ENCODE data around the gene ARMC2. TPM values are rescaled to one million over a fixed set of nuclear protein-coding genes. Genes with fewer than 3 reads are reported as not detected.

The ARMC2 gene
- polyA plus RNA-seq, 3 donors, result 1.7 to 7.4 (median 3.5) TPM

- no peak for DNase-seq
- H3K9me3 ChIP-seq (replicated peaks in 1 of 2; ENCODE audit: control insufficient read depth in 1 of 2, insufficient read depth in 1 of 2, low read length in 2 of 2), result no peaks in the 10 kb centered on the region
- no peaks in the 10 kb centered on the region for H3K36me3 Mint-ChIP-seq
- H3K36me3 ChIP-seq (replicated peaks in 1 of 2; ENCODE audit: control insufficient read depth in 1 of 2, insufficient read depth in 2 of 2, low read length in 2 of 2), result no peaks in the 10 kb centered on the region
- H3K9ac ChIP-seq (ENCODE audit: insufficient read depth, low read length, poor library complexity, severe bottlenecking), result no peak overlapping the region
- H3K27ac ChIP-seq (ENCODE audit: low read depth in 1 of 2, low read length in 2 of 2), result no peak overlapping the region
- H3K4me3 ChIP-seq (replicated peaks in 1 of 3; ENCODE audit: low read depth in 2 of 3, low read length in 3 of 3), result no peak overlapping the region
- peaks cover 0 to 2% (median 2%) of the 10 kb centered on the region in 3 donors for H3K27me3 Mint-ChIP-seq (ENCODE audit: low read depth in 3 of 3)
- H3K4me3 Mint-ChIP-seq, result no peak overlapping the region
- H3K4me1 ChIP-seq (ENCODE audit: control insufficient read depth in 1 of 2, insufficient read depth in 2 of 2, low read length in 2 of 2), result peaks cover 11 to 13% of the 10 kb centered on the region in 2 donors
- no peak for TF ChIP-seq CTCF (IDR thresholded peaks at IDR 0.05)
- peak overlapping the region in 1 of 7 donors; percentile 21 for H3K27ac Mint-ChIP-seq
- no peaks in the 10 kb centered on the region for H3K9me3 Mint-ChIP-seq
- H3K27me3 ChIP-seq (ENCODE audit: control insufficient read depth in 2 of 2, insufficient read depth in 2 of 2, low read length in 2 of 2), result no peaks in the 10 kb centered on the region
- H2AFZ ChIP-seq (ENCODE audit: insufficient read depth, low read depth, low read length, poor library complexity, severe bottlenecking), result peak overlapping the region; percentile 19
- peaks cover 32% of the 10 kb centered on the region for H3K4me1 Mint-ChIP-seq
- no peaks in the 10 kb centered on the region for H4K20me1 ChIP-seq (ENCODE audit: insufficient read depth, low read length)
- H3K4me2 ChIP-seq (replicated peaks; ENCODE audit: extremely low read depth, low read length, poor library complexity, severe bottlenecking), result no peak overlapping the region
- H3K79me2 ChIP-seq (ENCODE audit: insufficient read depth, low read length), result no peaks in the 10 kb centered on the region
- intact Hi-C loops (cut with micrococcal nuclease), result no loop called here
- WGBS (ENCODE audit: insufficient coverage), result 100% methylated on average over 1 of the region's 7 CpGs
Observed at GRCh38 chr6:108948181-108948661, 100.0 kb downstream of the ARMC2 start.

- no peak overlapping the region for H3K27ac Mint-ChIP-seq
- H3K4me1 Mint-ChIP-seq, result peaks cover 45% of the 10 kb centered on the region
- Histone ChIP-seq H3K9me3 (replicated peaks in 1 of 2; ENCODE audit: control insufficient read depth in 1 of 2, insufficient read depth in 1 of 2, low read length in 2 of 2) (no peaks in the 10 kb centered on the region), H3K4me3 (replicated peaks in 1 of 3; ENCODE audit: low read depth in 2 of 3, low read length in 3 of 3) (no peak overlapping the region), H3K27me3 (ENCODE audit: control insufficient read depth in 2 of 2, insufficient read depth in 2 of 2, low read length in 2 of 2) (no peaks in the 10 kb centered on the region), H3K36me3 (replicated peaks in 1 of 2; ENCODE audit: control insufficient read depth in 1 of 2, insufficient read depth in 2 of 2, low read length in 2 of 2) (no peaks in the 10 kb centered on the region), H3K4me1 (ENCODE audit: control insufficient read depth in 1 of 2, insufficient read depth in 2 of 2, low read length in 2 of 2) (peaks cover 13 to 18% of the 10 kb centered on the region in 2 donors), H4K20me1 (ENCODE audit: insufficient read depth, low read length) (no peaks in the 10 kb centered on the region), H3K27ac (ENCODE audit: low read depth in 1 of 2, low read length in 2 of 2) (no peak overlapping the region), H3K4me2 (replicated peaks; ENCODE audit: extremely low read depth, low read length, poor library complexity, severe bottlenecking) (no peak overlapping the region), H2AFZ (ENCODE audit: insufficient read depth, low read depth, low read length, poor library complexity, severe bottlenecking) (no peak overlapping the region), H3K79me2 (ENCODE audit: insufficient read depth, low read length) (no peaks in the 10 kb centered on the region), H3K9ac (ENCODE audit: insufficient read depth, low read length, poor library complexity, severe bottlenecking) (no peak overlapping the region)
- TF ChIP-seq CTCF (IDR thresholded peaks at IDR 0.05), result no peak
- H3K27me3 Mint-ChIP-seq (ENCODE audit: low read depth in 3 of 3), result peaks cover 0 to 2% (median 2%) of the 10 kb centered on the region in 3 donors
- H3K36me3 Mint-ChIP-seq, result no peaks in the 10 kb centered on the region
- DNase-seq, result peak in 1 of 3 donors; percentile 12
- H3K4me3 Mint-ChIP-seq, result no peak overlapping the region
- 71% methylated on average over 10 of the region's 16 CpGs for WGBS (ENCODE audit: insufficient coverage)
- intact Hi-C loops (cut with micrococcal nuclease), result no loop called here
- H3K9me3 Mint-ChIP-seq, result peaks cover 0 to 6% (median 4%) of the 10 kb centered on the region in 7 donors
Observed at GRCh38 chr6:108951351-108951953, 103.2 kb downstream of the ARMC2 start.

Measured in CD14-positive monocyte (primary cell).